GM21619 (cell line): Measurements from ENCODE around the gene CDH4.
"Not testable (repeated sequence)": the region's sequence is repeated elsewhere in the genome, so short reads cannot be mapped to it uniquely, and the experiment has no call there.

Experiments used
- ATAC-seq: cut with Tn5 transposase; IDR thresholded peaks from one replicate; pipeline ENCODE4 v1.9.1; 2021; ENCODE audit not compliant: unreplicated experiment

The CDH4 gene

DNA sequence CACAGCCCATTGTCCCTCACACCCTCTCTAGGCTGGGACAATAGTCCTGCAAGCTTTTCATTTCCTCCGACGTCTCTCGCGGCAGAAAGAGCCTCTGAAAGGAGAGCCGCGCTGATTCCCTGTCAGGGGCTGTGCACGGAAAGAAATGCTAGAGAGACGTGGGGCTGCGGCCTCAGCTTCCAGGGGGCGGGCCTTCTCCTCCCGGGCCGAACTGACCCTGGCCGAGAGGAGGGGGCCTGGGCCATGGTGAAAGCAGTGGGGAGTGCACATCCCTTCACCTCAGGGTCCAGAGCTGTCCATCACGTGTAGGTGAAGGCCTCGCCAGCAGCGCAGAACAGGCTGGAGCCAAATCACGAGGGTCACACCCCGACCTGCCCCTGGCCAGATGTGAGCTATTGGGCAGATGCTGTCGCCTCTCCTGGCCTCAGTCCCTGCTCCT, 593.2 kb downstream of the CDH4 start:
- ATAC-seq: no peak

- ATAC-seq: no peak
Observed at GRCh38 chr20:61846074-61846473, 594.0 kb downstream of the CDH4 start.

- ATAC-seq: no peak
Observed at GRCh38 chr20:61846741-61847419, 594.8 kb downstream of the CDH4 start.

DNA sequence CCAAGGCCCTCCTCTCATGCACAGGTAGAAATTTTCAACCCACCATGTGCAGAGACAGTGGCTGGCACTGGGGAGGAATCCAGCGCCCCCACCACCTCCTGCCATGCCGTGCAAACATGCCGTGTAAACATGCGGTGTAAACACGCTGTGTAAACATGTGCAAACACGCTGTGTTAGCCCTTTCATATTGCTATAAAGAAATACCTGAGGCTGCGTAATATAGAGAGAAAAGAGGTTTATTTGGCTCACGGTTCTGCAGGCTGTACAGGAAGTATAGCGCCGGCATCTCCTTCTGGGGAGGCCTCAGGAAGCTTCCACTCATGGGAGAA, 595.3 kb downstream of the CDH4 start:
- ATAC-seq: no peak

- no peak for ATAC-seq
Observed at GRCh38 chr20:61847986-61848385, 595.9 kb downstream of the CDH4 start.

GRCh38 chr20:61848851-61849250, 596.8 kb downstream of the CDH4 start:
- ATAC-seq: no peak

GRCh38 chr20:61849376-61849775, 597.3 kb downstream of the CDH4 start:
- no peak for ATAC-seq

GRCh38 chr20:61849822-61850221, 597.8 kb downstream of the CDH4 start:
- no peak for ATAC-seq

- no peak for ATAC-seq
Observed at GRCh38 chr20:61850457-61850856, 598.4 kb downstream of the CDH4 start.

GRCh38 chr20:61850926-61851900, 599.2 kb downstream of the CDH4 start:
- no peak for ATAC-seq

DNA sequence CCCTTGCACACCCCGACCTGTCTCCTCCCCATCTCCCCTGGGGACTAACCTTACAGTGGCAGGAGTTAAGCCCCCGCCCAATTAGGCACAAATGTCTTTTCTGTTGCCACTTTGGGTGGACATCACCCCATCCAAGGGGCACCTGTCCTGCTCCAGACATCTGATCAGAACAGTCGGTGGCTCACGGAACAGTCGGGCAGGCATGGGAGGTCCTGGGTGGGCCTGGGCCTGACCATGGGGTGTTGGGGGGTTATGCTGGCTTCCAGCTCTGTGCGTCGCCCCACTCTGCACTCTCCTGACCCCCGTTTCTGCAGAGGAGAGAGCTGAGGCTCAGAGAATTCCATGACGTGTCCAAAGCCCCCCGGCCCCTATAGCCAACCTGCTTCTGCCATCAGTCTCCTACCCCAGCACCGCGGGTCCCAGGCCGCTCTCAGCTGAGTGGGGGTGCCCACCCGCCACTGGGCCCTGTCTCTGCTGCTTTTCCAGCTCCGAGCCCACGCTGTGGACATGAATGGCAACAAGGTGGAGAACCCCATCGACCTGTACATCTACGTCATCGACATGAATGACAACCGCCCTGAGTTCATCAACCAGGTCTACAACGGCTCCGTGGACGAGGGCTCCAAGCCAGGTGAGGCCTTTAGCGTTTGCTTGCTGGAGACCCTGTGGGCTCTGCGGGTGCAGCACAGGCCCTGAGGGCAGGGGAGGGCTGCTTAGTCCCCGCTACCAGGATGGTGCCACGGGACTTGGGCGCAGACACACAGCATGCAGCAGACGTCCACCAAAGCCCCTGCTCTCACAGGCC, 600.4 kb downstream of the CDH4 start:
- no peak for ATAC-seq

- no peak for ATAC-seq
Observed at GRCh38 chr20:61853073-61854005, 601.3 kb downstream of the CDH4 start.

GRCh38 chr20:61854538-61854937, 602.5 kb downstream of the CDH4 start:
- ATAC-seq: not testable (repeated sequence)

GRCh38 chr20:61855286-61855685, 603.2 kb downstream of the CDH4 start:
- ATAC-seq: no peak

DNA sequence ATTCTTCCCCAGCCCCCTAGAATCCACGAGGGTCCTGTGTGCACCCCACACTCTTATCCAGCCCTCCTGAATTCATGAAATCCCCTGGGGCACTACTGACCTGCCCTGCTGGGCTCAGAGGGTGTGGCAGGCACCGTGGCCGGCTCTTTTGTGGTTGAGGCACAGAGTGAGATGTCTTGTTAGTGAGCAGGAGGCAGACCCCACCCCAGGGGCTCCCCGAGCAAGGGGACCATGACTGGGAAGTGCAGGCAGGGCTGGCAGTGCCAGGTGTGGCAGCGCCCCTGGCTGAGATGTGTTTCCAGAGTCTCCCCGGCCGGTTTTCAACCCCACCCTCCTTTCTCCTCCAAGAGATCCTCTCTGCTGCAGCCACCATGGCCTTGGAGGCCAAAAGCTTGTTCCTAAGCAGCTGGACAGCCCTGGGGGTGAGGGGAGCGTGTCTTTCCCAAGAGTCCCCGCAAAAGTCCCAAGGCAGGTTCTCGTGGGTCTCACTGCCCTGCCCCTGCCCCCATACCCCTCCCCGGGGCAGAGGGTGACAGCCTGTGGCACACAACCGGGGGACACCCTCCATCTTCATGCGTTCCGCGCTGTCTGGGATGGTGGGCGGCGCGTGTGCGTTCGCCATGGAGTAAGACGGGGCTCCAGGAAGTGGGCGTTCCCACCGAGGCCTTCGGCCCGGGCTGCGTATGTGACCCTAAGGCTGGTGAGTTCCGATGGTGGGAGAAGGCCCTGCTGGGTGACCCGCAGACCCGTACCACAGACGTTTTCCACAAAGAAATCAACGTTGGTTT, 604.8 kb downstream of the CDH4 start:
- no peak for ATAC-seq

DNA sequence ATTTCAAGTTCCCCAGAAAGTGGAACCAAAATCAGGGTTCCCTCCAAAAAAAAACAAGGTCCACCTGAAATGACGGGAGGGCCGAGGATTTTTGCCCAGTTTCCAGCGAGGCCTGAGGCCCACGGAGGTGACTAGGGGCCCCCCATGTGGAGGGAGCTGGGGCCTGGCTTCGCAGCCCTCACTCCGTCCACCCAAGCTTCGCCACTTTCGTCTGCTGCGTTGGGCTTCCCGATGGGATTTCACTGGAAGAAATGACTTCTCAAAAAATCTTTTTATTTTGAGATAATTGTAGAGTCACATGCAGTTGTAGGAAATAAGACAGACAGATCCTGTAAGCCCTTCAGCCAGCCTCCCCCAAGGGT, 605.3 kb downstream of the CDH4 start:
- no peak for ATAC-seq

GRCh38 chr20:61857884-61858283, 605.8 kb downstream of the CDH4 start:
- no peak for ATAC-seq

DNA sequence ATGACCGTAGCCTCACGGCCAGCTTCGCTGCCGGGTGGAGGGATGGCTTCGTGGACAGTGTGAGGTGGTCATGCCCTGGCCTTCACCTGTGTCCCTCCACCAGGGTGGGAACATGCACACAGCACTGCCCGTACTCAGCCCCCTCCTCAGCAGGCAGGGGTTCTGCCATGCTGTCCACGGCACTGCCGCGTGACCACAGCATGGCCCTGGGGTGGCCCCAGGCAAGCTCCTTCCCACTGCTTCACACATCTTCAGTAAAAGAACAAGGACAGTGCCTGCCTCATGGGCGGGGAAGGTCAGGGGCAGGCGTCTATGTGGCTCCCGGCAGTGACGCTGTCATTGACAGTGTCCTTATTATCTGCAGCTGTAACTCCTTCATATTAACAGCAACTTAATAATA, 607.7 kb downstream of the CDH4 start:
- no peak for ATAC-seq

DNA sequence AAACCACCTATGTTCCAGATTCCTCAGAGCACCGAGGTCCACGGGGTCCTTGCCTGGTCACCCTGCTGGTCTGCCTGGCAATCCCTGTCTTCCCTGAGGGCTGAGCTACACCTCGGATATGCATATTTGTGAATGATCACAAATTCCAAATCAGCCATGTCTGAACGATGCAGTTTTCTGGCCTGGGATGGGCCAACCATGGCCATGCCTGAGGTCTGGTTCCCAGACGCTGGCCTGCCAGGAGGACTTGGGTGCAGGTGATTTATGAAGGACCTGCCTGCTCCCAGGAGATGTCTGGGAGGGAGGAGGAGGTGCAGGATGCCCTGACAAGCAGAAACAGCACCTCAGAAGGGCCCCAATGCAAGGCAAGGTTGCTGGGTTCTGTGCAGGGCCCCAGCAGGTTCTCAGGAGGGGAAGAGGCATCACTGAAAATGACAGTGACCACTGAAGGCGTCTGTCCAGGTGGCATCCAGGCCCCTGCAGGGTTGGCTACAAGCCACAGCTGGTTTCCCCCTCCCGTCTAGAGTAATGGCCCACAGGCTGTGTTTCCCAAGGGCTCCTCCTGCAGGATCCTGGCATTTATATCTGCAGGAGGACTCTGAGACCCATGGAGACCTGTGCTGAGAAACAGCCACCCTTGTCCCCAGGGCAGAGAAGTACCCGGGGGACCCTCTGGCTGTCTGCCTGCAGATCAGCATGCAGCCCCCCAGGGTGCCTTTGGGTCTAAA, 608.4 kb downstream of the CDH4 start:
- ATAC-seq: no peak
